22Rv1 (cell line): ENCODE results near the gene SPEF2.

ENCODE experiments used
- H3K27ac ChIP-seq: fragments of 450-650 bp; 2 replicates; pipeline ENCODE4 v1.5.1; 2017
- ZFX ChIP-seq: fragments of 450-650 bp; IDR thresholded peaks from 2 replicates; pipeline ENCODE4 v1.6.1; 2017; ENCODE audit warnings: antibody characterized with exemption, borderline replicate concordance
- TF ChIP-seq, protein P1 (sequence below): fragments of 450-650 bp; IDR thresholded peaks from 2 replicates; pipeline ENCODE4 v1.5.1; 2017; ENCODE audit warnings: mild to moderate bottlenecking

The SPEF2 gene

DNA sequence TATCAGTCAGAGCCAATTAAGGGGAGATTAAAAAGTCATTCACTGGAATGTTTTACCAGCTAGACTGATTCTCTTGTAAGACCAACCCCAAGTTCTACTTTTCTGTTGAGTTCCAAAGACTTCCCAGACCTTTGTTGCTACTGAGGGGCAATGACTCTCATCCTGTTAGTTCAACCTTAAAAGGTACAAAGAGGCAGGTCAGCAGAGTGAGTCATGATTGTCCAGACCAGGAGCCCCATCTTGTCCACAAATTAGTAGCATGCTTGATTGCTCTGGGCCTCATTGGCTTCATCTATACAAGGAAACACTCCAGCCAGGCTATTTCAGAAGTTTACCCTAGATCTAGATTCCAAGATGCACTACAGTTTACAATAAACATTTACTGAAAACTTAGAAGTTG is 159.1 kb downstream of the SPEF2 start:
- TF ChIP-seq ZFX, result no peak
- TF ChIP-seq, protein P1, sequence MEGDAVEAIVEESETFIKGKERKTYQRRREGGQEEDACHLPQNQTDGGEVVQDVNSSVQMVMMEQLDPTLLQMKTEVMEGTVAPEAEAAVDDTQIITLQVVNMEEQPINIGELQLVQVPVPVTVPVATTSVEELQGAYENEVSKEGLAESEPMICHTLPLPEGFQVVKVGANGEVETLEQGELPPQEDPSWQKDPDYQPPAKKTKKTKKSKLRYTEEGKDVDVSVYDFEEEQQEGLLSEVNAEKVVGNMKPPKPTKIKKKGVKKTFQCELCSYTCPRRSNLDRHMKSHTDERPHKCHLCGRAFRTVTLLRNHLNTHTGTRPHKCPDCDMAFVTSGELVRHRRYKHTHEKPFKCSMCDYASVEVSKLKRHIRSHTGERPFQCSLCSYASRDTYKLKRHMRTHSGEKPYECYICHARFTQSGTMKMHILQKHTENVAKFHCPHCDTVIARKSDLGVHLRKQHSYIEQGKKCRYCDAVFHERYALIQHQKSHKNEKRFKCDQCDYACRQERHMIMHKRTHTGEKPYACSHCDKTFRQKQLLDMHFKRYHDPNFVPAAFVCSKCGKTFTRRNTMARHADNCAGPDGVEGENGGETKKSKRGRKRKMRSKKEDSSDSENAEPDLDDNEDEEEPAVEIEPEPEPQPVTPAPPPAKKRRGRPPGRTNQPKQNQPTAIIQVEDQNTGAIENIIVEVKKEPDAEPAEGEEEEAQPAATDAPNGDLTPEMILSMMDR, result no peak

DNA sequence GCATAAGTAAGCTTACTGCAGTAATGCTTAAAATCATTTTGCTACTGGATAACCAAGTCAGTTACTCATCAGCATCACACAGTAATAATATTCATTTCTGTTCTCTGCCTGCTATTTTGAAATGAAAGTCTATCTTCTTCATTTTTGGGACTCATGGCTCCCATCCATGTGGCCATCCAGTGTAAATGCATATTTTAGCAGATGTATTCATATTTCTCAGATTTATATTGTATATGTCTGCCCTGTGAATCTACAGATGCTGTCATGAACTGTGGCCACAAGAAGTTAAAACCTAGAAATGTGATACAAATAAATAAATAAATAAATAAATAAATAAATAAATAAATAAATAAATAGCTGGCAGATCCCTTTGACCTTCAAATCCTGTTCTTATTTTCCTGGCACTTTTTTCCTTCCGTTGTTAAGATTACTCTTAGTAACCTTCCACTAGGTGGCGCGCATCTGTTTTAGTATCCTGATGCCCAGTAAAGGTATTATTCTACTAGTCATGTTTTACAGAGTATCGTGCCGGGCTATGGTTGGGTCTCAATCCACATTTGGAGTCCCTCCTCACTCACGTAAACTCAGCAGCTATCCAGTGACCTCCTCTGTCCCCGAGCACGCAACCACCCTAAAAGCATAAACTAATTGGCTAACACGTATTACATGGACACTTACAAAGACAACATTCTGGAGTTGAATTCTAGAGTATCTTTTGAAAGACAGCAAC is 159.9 kb downstream of the SPEF2 start:
- TF ChIP-seq ZFX, result no peak
- TF ChIP-seq, protein P1, result peak; percentile 76

More for the DNA sequence above, 159.1 kb downstream of the SPEF2 start:
- H3K27ac ChIP-seq, result no peak overlapping the region

DNA sequence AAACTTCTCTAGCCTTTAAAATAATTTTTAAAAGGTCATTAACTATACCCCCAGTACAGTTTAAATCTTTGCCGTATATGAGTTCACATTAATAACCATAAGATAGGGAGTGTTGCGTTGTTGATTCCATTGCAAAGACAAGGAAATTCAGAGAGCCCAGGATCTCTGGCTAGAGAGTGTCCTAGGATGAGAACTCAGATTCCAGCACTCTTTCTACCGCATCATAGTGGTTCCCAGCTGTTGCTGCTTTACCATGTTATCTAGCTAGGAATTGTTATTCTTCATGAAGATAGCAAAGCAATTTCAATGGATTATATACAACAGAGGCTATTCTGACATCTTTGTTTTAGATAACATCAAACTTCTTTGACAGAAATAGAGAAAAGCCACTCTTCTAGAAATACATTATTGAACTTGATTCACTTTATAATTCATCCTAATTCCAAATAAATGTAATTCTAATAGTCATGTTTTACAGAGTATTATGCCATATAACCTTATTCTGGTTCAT is 160.7 kb downstream of the SPEF2 start:
- no peak overlapping the region for H3K27ac ChIP-seq
- TF ChIP-seq, protein P1, result no peak
- no peak for TF ChIP-seq ZFX

More for the DNA sequence above, 159.9 kb downstream of the SPEF2 start:
- no peak overlapping the region for H3K27ac ChIP-seq

DNA sequence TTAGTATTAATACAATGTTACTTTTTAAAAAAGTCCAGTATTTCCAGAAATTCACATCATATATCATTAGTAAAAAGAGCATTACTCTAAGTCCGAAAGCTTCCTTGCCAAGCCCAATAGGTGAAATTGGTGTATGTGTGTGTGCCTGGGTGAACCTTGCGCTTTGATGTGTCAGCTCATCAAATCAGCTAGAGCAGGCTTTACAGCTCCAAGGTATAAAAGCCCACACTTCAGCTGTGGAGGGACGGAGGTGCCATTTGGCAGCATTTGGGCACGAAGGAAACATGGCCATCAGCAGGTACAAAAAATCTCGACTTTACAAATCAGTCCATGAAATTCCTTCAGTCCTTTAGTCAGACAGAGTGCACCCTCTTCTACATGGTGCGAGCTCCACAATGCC is 162.6 kb downstream of the SPEF2 start:
- no peak overlapping the region for H3K27ac ChIP-seq
- TF ChIP-seq, protein P1, result no peak
- TF ChIP-seq ZFX, result no peak

DNA sequence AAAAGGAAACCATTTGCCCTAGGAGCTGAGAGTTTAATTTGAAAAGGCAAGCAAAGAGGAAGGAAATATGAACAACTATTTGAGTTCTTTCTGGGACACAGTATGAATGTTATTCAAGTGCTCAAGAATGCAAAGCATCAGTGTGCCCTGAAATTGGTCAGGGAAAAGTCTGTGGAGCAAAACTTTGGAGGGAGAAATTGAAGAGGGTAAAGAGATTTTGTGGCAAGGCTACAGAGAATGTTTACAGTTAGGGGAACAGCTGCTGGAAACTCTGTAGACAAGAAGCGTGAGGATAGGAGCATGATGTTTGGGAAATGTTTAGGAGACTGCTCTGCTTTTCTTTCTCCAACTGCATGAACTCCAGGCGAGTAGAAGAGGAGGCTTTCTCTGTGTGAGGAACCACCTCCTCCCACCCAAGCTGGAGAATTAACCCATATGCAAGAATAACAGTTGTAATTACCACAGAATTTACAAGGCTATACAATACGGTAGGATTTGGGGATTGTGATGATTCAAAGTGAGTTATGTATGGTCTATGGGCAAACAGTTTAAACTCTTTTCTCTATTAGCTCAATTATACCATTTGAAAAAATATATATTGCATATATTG is 163.6 kb downstream of the SPEF2 start:
- H3K27ac ChIP-seq, result no peak overlapping the region
- TF ChIP-seq, protein P1, result no peak
- no peak for TF ChIP-seq ZFX

DNA sequence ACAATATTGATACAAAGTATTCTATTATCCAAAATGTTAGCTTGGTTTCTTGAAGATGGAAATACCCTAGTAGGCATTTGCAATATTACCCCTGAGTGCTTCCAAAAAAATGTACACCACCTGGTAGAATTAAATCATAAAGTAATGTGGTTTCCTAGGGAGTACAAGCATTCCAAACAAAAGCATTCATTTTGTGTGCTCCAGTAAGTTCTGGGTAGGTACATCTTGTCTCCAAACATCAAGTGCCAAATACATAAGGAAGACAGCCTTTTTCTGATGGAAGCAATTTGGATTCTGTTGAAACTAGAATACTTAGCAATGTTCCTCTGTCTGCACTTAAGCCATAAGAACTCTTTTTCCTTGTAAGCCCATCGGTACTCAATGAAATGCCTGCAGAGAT is 165.9 kb downstream of the SPEF2 start:
- no peak for TF ChIP-seq ZFX
- TF ChIP-seq, protein P1, result no peak
- H3K27ac ChIP-seq, result no peak overlapping the region

DNA sequence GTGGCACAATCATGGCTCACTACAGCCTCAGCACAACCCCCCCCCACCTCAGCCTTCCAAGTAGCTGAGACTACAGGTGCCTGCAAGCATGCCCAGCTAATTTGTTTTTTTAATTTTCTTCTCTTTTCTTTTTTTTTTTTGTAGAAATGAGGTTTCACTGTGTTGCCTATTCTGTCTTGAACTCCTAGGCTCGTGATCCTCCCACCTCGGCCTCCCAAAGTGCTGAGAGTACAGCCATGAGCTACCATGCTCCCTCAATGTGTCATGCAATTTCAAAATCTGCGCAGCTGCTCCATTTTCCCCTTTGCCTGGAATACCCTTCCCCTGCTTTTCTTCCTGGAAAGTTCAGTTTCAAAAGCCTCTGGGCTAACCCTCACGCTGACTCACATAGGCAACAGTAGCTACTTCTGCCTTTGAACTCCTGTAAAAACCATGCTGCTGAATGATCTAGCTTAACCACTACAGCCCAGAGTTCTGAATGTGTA is 168.0 kb downstream of the SPEF2 start:
- no peak for TF ChIP-seq ZFX
- TF ChIP-seq, protein P1, result no peak
- H3K27ac ChIP-seq, result no peak overlapping the region
